GM12891 (cell line): ENCODE results near the gene NANS.
"Not testable (repeated sequence)": the region's sequence is repeated elsewhere in the genome, so short reads cannot be mapped to it uniquely, and the experiment has no call there.

Experiments used
- DNase-seq: peaks from one replicate; pipeline ENCODE4 v3.0.0; 2011; ENCODE audit warnings: low spot score; ENCODE audit not compliant: insufficient read length
- FAIRE-seq: peaks from 2 replicates; lab custom pipeline; 2011; peaks lifted over from hg19 to GRCh38; lab: Jason Lieb, UNC
- PAX5 ChIP-seq: IDR thresholded peaks from 2 replicates; pipeline ENCODE4 v1.6.1; 2011; ENCODE audit warnings: low read length, moderate library complexity, mild to moderate bottlenecking; ENCODE audit not compliant: insufficient read depth, severe bottlenecking
- POLR2A ChIP-seq: IDR thresholded peaks from 2 replicates; pipeline ENCODE4 v1.6.1; 2011; ENCODE audit warnings: low read depth, low read length, control low read depth
- POLR2AphosphoS5 ChIP-seq: IDR thresholded peaks from 2 replicates; pipeline ENCODE4 v1.6.1; 2011; ENCODE audit warnings: low read depth, low read length, control low read depth
- POU2F2 ChIP-seq: IDR thresholded peaks from 2 replicates; pipeline ENCODE4 v1.6.1; 2011; ENCODE audit warnings: low read depth, mild to moderate bottlenecking, control low read depth, low read length, moderate library complexity
- SPI1 ChIP-seq: IDR thresholded peaks from 2 replicates; pipeline ENCODE4 v1.6.1; 2011; ENCODE audit warnings: low read depth, low read length, control low read depth
- TAF1 ChIP-seq: IDR thresholded peaks from 2 replicates; pipeline ENCODE4 v1.6.1; 2011; ENCODE audit warnings: low read depth, low read length, control low read depth

NANS gene

GRCh38 chr9:98074115-98074990 lies 17.8 kb downstream of the NANS start:
- TF ChIP-seq TAF1, result no peak
- 0 out of 2 replicates have a peak, but pooled peaks have one; percentile 30 for TF ChIP-seq POLR2A
- TF ChIP-seq POLR2AphosphoS5, result no peak
- no peak for TF ChIP-seq POU2F2
- TF ChIP-seq SPI1, result no peak
- peak; percentile 66 for FAIRE-seq
- peak; percentile 60 for DNase-seq

GRCh38 chr9:98075332-98075805 lies 18.8 kb downstream of the NANS start:
- DNase-seq, result no peak
- FAIRE-seq, result peak; percentile 33
- no peak for TF ChIP-seq POU2F2
- TF ChIP-seq POLR2A, result no peak
- no peak for TF ChIP-seq PAX5
- no peak for TF ChIP-seq TAF1
- no peak for TF ChIP-seq SPI1
- TF ChIP-seq POLR2AphosphoS5, result no peak

- not testable (repeated sequence) for FAIRE-seq, DNase-seq
Observed at GRCh38 chr9:98076514-98076890, 20.0 kb downstream of the NANS start.

GRCh38 chr9:98078895-98079294 lies 22.4 kb downstream of the NANS start:
- TF ChIP-seq PAX5 (no peak), SPI1 (no peak), POLR2AphosphoS5 (no peak), TAF1 (no peak), POLR2A (no peak), POU2F2 (no peak)
- FAIRE-seq (no peak), DNase-seq (no peak)

- FAIRE-seq (no peak), DNase-seq (no peak)
- TF ChIP-seq POLR2A, result no peak
- TF ChIP-seq PAX5, result no peak
- TF ChIP-seq POLR2AphosphoS5, result no peak
- no peak for TF ChIP-seq POU2F2
- no peak for TF ChIP-seq TAF1
- TF ChIP-seq SPI1, result no peak
Observed at GRCh38 chr9:98080326-98080725, 23.8 kb downstream of the NANS start.

GRCh38 chr9:98080780-98081179 lies 24.2 kb downstream of the NANS start:
- DNase-seq, result no peak
- FAIRE-seq, result no peak
- TF ChIP-seq POLR2A (no peak), PAX5 (no peak), POLR2AphosphoS5 (no peak), POU2F2 (no peak), SPI1 (no peak), TAF1 (no peak)

GRCh38 chr9:98081477-98082219 lies 25.1 kb downstream of the NANS start:
- no peak for FAIRE-seq
- no peak for TF ChIP-seq POLR2A
- DNase-seq, result no peak

GRCh38 chr9:98083061-98083501 lies 26.5 kb downstream of the NANS start:
- FAIRE-seq (no peak), DNase-seq (no peak)
- TF ChIP-seq SPI1, result no peak
- TF ChIP-seq TAF1, result no peak
- TF ChIP-seq POLR2A, result no peak
- TF ChIP-seq POU2F2, result no peak
- TF ChIP-seq POLR2AphosphoS5, result no peak
- TF ChIP-seq PAX5, result no peak

GRCh38 chr9:98083566-98084183 lies 27.1 kb downstream of the NANS start:
- FAIRE-seq, result peak; percentile 40
- TF ChIP-seq PAX5 (no peak), POLR2AphosphoS5 (no peak), POU2F2 (no peak), POLR2A (no peak), SPI1 (no peak), TAF1 (no peak)

More at GRCh38 chr9:98083566-98084183, 27.1 kb downstream of the NANS start:
- no peak for DNase-seq
